ENCODE results near the gene REG3G.

The REG3G gene

DNA sequence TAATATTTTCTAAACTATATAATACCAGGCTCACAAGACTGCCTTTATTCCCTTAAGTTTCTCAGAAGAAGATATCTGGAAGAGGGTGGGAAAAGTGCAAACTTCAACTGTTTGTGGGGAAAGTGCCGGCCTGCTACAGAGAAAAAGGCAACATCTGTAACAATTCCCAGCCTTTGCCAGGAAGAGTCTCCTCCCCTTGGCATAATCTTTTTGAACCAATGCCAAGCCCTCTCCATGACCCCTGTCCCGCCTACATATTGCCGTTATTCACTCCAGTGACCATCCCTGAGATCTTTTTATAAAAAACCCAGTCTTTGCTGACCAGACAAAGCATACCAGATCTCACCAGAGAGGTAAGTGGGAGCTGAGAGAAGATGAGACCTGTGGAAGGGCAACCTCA is at the start of gene REG3G:
Gene REG3G (plus strand): TSS at position 282 of the 400 bp plus-strand sequence. CDS start 392 bp downstream, outside the sequence.
- no peak for DNase-seq (ENCODE audit: low read depth)

DNA sequence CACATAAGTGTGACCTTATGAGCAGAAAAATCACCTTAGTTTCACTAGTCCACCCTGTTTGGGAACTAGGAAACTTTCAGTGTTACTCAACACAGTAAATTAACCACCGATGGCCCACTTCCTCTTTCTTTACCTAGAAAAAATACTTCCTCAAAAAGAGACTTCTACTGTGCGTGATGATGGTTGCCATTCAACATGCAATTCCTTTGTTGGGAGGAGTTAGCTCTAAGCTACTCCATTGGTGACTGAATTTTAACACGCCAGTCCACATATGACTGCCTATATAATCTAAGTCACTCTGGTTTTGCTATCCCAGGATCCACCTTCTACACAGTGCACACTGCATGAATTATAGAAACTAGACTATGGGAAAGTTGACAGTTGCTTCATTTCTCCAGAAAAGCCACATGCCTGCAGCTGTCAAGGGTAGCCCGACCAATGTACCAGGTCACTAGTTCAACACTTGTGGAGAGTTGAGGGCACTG is 47.8 kb upstream of the REG3G start:
- no peak for DNase-seq (ENCODE audit: low read depth)

DNA sequence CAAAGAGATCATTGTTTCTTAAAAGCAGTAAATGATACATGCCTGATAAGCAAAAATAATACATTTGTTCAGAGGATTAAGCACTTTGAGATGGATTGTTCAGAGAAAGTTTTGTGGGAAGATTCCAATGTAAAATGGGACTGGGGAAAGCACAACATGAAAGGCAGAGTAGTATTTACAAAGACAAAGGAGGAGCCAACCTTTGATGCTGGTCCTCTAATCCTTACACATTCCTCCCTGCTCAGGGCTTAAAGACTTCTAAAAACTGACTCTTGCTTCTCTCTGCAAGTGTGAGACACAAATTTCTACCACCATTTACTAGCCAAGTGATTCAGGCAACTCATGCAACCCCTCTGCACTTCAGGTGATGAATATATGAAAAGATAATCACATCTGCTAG is 47.2 kb upstream of the REG3G start:
- no peak for DNase-seq (ENCODE audit: low read depth)

DNA sequence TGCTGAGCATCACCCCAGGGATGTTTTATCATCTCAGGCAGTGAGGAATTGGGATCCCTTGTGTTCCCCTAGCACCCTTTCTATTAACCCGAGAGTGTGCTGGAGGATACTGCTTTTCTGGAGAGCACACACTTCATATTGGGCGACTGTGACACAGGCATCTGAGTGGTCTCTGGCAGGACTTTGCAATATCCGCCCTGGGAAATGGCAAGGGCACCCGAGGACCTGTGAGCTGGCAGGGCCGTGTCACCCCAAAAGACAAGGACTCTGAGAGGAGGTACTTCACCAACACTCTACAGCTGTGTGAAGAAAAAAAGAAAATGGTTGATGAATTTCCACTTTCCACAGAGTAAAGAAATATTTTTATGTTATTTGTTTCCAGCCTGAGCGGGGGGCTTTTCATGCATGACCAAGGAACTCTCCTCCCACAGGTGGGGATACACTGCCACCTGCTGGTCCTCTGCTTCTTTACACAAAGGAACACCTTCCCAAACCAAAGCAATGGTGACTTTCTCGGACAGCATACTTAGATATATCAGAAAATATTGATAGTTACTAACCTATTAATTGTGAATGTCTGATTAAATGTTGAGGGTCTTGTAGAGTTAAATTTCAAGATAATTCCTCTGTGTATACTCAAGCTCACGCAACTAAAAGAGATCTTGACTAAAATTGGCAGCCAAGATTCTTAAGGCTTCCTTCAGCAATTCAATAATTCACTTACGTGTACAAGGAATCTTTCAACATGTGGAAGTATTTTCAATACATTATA is 45.9 kb upstream of the REG3G start:
- DNase-seq (ENCODE audit: low read depth) = no peak

DNA sequence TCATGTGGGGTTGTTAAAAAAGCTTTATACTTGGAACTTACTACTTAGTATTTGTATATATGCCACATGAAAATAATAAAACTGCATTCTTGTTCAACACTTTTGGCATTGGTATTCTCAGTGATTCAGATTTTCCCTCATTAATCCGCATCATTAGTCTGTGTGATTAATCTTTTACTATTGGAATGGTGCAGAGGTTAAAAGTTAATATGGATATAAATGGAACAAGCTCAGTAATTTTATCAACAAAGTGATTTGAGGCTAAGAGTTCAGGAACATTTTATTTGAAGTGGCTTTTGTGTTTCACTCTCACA is 45.4 kb upstream of the REG3G start:
- no peak for DNase-seq (ENCODE audit: low read depth)

DNA sequence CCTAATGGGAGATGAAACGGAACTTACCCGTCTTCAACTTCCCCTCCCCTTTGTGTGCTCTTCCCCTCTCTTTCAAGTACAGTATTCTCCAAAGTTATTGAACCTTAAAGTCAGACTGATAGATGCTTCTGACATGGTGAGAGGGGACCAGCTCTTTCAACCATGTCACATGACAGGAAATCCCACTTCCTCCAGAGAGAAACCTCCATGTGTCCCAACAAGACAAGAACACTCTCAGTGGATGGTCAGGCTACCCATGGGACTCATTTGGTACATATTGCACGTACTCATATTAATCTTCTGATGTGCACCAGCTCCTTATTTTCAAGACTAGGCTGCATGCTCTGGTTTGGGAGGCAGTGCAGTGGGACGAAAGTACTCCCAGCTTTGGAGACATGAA is 44.6 kb upstream of the REG3G start:
- DNase-seq (ENCODE audit: low read depth) = no peak

DNA sequence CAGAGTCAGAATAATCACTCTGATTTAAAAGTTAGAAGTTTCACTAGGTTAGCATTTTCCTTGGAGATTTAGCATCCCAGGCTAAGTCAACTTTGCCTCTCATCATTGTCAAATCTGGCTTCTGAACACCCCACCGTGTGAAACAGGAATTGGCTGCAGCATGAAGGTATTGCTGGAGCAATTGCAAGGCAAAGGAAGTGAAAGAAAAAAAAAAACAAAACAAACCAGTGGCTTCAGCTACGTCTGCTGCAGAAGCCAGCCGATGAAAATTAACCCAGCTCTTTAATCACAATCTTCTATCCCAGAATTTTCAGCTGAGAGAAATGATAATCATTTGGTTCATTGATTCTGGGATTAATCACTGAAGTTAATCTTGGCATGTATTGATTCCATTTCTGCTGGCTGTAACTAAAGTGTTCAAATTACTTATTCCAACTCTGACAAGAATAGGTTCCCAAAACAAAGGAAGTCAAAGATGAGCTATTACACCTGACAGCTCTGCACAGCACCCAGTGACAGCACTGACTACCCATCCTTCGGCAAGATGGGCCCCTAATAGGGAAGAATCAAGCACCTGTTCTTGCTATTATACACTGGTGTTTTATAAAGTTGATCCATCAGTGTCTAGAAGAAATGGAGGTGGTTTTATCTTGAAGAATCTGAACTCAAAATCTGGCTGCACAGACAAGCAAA is 42.7 kb upstream of the REG3G start:
- no peak for DNase-seq (ENCODE audit: low read depth)

DNA sequence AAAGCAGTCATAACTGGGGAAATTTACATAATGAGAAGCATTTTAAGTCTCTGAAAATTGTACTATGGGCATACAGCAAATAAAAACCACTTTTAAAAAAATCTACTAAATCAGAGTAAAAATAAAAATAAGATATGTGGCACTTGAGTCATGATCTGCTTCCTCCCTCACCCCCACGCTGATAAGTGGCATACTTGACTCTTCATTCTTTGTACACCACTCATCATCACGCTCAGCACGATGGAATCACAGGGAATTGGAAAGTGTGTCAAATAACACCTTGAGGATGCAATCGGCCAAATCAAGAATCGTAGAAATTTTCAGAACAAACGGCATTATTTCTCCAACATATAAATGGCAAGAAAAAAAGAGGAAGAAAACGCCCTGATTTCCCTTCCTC is 41.1 kb upstream of the REG3G start:
- no peak for DNase-seq (ENCODE audit: low read depth)

DNA sequence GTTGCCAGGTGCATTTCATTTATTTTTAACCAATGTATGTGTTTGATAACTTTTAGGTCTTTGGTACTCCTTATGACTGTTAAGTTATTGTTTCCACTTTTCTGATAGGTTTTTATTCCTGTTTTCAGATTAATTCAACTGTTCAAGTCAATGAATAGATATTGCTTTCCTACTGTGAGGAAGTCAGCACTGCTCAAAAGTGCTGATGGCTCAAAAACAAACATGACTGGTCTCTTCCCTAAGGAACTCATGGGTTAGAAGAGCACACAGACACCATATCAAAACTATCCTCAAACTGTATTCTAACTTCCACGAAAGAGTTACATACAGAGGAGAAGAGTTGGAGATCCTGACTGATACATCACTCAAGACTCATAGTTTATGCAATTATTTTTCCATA is 39.9 kb upstream of the REG3G start:
- no peak for DNase-seq (ENCODE audit: low read depth)

DNA sequence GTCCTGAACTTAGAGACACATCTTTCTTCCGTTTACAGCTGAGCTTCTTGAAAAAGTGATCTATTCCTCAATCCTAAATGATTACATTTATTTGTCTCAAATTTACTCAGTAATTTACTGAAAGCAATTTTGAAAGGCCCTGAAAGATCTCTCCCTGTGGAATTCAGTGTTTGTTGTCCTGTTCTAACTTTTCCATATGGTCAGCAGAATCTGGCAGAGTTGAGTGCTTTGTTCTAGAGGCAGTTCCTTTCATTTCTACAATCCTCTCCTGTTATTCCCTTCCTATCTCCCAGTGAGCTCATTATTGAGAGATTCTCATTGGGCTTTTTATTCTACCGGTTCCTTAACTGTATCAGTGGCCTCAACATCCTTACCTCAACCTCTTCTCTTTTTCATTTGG is 36.5 kb upstream of the REG3G start:
- no peak for DNase-seq (ENCODE audit: low read depth)

DNA sequence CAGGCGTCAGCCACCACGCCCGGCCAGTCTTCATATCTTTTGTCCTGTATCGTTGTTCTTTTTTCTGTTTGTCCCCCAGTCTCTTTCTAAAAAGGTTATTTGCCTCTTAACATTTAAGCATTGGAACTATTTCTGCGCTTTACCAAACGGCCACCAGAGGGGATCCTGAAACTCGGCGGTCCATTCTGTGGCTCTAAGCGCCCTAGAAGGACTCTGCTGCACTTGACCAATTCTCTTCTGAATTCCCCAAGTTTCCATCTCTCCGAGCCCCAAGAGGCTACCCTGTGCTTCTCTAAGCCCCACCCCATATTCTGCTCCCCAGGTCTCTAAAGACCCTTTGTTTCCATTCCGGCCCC is 33.1 kb upstream of the REG3G start:
- no peak for DNase-seq (ENCODE audit: low read depth)

DNA sequence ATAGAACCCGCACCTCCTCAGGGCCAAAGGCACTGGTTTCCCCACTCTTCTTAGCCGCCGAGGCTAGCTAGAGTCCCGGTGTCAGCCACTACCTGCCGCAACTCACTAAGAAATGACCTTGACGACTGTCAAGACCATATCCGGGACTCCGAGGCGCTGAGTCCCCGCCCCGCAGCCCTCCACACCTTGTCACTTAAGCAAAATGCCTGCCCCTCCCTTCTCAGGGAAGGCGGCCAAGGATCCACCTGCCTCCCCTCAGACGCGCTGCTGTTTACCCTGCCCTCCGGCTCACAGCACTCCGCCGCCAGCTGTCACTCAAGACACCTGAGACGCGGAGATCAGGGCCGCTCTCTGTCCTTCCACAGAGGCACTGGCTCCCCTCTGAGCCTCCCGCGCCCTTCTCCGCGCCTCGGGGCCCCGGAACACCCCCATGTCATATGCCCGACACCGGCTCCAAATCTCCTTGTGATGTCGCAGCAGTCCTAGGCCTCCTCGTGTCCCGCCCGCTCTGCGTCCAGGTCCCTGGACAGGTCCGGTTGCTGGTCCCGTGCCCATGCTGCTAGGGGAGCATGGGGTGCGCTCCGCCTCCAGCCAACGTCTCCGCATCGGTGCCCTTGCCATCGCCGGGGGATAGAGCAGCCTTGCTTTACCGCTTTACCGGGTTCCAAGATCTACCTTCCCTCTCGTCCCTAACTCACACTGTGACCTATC is 32.5 kb upstream of the REG3G start:
- no peak for DNase-seq (ENCODE audit: low read depth)

DNA sequence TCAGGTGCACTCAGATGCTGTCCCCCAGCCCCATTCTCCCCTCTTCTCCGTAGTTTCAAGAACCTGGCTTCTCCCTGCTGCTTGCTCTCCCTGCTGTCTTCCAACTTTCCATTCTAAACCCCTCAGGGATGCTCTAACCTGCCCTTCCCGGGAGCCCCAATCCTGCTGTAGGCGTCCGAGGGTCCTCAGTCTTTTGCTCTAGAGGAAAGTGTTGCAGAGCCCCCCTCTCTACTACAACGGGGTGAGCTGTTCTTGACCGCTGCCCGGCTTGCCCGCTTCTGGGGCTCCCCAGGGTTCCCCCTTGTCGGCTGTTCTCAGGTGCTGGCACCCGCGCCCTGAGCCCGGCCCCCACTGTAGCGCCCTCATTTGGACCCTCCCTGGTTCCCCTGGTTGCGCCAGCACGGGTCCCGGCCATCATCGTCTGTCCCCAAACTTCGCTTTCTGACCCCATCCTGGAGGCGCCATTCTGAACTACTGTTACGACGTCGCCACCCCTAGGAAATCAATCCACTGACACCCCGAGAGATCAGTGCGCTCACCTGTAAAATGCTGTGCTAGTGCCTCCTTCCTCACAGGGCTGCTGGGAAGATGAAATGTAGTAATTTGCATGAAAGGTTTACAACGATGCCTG is 31.9 kb upstream of the REG3G start:
- DNase-seq (ENCODE audit: low read depth) = no peak

DNA sequence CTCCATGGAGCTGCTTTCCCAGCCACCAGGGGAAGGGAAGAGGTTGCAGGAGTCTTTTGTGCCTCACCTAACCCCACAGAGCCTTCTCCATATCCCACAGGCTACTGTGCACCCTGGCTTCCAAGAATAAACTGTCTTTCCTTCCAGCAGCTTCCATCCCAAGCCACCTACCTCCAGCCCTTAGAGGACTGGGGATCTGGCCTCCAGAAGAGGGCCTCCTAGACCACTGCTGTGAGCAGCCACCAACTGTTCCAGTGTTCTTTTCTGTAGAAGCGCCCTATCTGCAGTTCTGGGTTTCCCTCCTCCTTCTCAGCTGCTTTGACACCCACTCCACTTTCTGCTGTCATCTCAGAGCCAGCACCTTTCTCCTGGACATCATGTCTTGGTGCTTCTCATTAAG is 30.7 kb upstream of the REG3G start:
- no peak for DNase-seq (ENCODE audit: low read depth)

DNA sequence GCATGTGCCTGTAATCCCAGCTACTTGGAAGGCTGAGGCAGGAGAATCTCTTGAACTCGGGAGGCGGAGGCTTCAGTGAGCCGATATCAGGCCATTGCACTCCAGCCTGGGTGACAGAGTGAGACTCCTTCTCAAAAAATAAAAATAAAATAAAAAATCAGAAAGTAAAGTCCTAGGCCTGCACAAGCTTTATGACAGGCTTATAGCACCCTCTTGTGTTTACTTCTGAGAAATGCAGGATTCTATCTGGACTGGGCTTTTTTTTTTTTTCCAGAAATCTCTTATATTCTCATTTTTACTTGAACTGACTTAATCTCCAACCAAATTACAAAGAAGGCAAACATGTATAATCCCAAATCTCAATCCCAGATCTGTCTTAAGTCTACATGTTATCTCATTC is 26.1 kb upstream of the REG3G start:
- DNase-seq (ENCODE audit: low read depth) = no peak

DNA sequence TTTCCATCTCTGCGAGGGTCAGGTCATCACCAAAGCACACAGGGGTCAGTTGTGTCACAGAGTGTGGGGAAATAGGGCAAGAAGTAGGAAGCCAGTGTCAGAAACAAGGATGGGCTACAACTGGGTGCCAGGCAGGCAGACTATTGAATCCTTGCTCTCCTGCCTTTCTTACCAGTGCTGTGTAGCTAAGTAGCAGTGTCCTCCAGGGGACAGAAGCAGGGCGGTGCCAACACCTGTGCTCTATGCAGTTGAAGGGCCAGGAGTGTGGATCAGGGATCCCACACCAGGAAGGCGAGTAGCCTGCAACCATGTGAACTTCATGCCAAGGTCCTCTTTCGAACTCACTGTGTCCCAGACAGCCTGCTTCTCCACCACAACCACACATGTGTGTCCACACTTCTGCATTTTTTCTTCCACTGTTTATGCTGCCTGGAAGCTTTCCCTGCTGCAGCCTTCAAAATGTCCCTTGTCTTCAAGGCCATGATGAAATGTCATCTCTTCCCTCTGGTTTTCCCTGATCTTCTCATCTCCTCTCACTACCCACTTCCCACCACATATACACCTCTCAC is 25.4 kb upstream of the REG3G start:
- no peak for DNase-seq (ENCODE audit: low read depth)

DNA sequence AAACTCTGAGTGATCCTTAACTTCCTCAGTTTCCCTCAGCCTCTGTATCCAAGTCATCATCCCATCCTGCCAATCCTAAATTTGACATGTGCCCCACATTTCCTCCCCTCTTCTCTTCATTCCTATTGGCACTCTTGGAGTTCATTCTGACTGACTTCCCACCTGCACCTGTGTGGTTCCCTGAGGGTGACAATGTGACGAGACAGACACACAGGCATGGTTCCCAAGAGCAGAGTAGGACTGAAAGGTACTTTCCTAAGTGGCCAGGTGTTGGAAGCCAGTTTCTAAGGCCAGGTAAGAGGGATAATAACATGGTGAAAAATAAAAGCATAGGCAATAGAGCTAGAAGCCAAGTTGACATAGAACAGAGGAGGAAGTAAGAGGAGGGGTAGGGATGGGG is 24.2 kb upstream of the REG3G start:
- no peak for DNase-seq (ENCODE audit: low read depth)

DNA sequence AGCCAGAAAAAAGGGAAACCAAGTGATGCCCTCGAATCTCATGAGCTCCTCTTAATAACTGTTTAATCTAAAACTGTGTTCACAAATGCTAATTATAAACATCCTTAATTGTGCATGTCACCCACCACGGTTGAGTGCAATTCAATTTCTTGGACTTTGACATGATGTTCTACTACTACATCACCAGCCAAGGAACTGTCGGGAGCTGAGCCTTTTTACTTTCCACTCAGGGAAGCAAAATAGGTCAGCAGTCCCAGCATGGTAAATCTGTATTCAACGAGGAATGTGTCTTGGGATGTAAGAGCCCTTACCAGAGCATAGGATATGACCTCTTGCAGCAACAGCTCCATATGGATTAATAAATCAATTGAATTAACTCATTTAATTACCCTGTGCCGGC is 20.8 kb upstream of the REG3G start:
- DNase-seq (ENCODE audit: low read depth) = no peak

DNA sequence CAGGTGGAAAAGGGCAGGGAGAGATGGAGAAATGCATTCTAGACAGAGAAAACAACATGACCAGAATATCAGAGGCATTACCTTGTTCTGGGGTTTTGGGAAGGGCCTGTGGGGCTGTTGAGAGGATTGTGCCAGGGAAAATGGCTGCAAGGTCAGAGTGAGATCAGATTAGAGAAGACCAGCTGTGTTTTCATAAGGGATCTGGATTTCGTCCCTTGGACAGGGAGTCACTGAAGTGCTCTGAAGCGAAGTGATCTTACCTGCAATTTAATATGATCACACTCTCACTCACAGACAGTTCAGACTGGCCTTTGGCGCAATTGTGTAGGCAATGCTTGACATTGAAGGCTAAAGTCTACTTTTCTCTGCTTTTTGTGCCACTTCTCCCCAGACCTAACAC is 20.3 kb upstream of the REG3G start:
- DNase-seq (ENCODE audit: low read depth) = no peak

DNA sequence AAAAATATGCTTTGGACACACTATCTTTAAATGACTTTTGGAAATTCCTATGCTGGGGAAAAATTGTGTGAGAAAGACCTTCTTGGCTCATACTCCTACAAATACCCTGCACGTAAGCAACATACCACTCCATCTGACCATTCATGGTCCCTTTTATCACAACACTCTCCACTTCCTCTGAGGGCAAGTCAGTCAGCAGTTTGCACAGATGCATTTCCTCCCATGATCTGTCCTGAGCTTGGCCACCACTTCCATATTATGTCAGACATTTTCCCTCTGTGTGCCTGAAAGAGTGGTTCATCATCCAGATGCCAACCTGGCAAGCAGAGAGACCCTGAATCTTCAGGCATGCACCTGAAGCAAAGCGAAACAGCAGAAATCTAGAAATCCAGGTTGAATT is 16.1 kb upstream of the REG3G start:
- DNase-seq (ENCODE audit: low read depth) = no peak

DNA sequence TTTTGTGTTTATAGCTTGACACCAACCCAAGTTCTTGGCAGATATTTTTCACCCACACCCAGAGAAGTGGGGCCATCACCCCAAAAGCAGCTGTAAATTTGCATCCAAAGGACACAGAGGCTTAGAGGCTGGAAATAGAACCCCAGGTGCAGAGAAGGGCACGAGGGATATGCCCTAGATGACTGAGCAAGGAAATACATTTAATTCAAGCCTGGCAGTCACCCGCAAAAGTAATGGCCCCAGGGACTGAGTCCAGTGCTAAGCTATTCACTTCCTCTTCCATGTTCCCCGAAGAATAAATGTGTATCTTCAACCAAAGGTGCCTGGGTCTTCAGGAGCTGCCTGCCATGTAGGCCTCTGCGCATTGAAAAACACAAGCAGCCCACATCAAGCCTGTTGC is 14.0 kb upstream of the REG3G start:
- no peak for DNase-seq (ENCODE audit: low read depth)

DNA sequence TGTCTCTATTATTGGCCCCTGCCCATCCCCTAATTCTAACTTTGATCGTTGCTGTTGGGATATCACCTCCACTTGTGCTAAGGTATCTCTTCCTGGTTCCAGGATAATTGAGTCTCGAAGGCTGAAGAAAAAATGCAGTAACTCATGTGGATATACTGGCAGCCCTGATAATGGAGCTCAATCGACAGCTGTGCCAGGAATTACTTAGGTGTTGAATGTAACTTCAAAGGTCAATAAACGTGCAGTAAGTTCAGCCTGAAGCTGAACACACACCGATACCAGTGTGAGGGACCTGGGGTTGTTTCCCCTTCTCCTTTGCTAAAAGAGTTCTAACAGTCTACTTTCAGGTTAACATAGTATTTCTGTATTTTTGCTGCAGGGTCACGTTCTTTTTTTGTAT is 11.9 kb upstream of the REG3G start:
- DNase-seq (ENCODE audit: low read depth) = no peak

DNA sequence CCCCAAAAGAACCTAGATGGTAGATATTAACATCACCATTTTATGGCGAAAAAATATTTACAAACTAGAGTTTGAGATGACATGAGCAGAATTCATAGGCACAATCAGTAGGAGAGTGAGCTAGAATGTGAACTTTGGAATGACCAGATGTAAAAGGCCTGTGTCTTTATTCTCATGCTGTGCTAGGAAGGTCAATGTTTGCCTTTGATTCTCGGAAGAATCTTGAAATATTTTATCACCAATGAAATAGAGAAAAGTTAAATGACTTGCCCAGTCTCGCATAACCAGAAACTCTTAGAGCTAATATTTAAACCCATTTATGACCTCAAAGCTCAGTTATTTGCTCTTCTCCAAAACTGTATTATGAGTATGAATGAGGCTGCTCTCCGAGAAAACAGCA is 9.2 kb upstream of the REG3G start:
- no peak for DNase-seq (ENCODE audit: low read depth)

Measured in stimulated activated CD8-positive, alpha-beta memory T cell treated with anti-CD3 and anti-CD28 coated beads, Interleukin-4, amount 100 ng/mL, for 24 hours (primary cell).